Psoas muscle (tissue), 8 donors: ENCODE results near the gene SIN3A. TPM values are rescaled to one million over a fixed set of nuclear protein-coding genes. Genes with fewer than 3 reads are reported as not detected.
"Not testable (repeated sequence)": the region's sequence is repeated elsewhere in the genome, so short reads cannot be mapped to it uniquely, and the experiment has no call there.

Experiments
- ATAC-seq, 4 donors: fragments of 200-7000 bp; cut with Tn5 transposase; one replicate each; pipeline ENCODE4 v1.9.1; 2020; ENCODE audit warnings: moderate library complexity in 3 of 4, mild to moderate bottlenecking in 2 of 4
- DNase-seq, 2 donors: peaks; one replicate each; pipeline ENCODE4 v3.0.0-alpha.2; 2020
- H3K27ac ChIP-seq: fragments of 200-600 bp; one replicate; pipeline ENCODE4 v1.8.0; 2022
- H3K27me3 ChIP-seq, 3 donors: fragments of 200-600 bp in 1 of 3; one replicate each; pipeline versions ENCODE4 v1.6.1 to v1.8.0; 2013 to 2022; ENCODE audit warnings: low read length in 2 of 3, mild to moderate bottlenecking in 2 of 3, moderate library complexity in 1 of 3; ENCODE audit not compliant: insufficient read depth in 3 of 3
- H3K36me3 ChIP-seq, 2 donors: fragments of 200-600 bp in 1 of 2; one replicate each; pipeline versions ENCODE4 v1.6.1 to v1.8.0; 2013 to 2022; ENCODE audit warnings: low read depth in 1 of 2, mild to moderate bottlenecking in 1 of 2, moderate library complexity in 1 of 2; ENCODE audit not compliant: insufficient read depth in 1 of 2
- H3K4me1 ChIP-seq: fragments of 200-600 bp; one replicate; pipeline ENCODE4 v1.8.0; 2022
- H3K4me3 ChIP-seq: fragments of 200-600 bp; one replicate; pipeline ENCODE4 v1.8.0; 2022; ENCODE audit warnings: mild to moderate bottlenecking
- H3K9me3 ChIP-seq: fragments of 200-600 bp; one replicate; pipeline ENCODE4 v1.8.0; 2022
- WGBS, 3 donors: extraction: QIAGEN DNeasy Blood & Tissue Kit; methylation state at CpG; one replicate each; pipeline versions ENCODE4 v1.1.6 to v1.1.7; 2013; 5-methylcytosine and 5-hydroxymethylcytosine counted together
- intact Hi-C, 2 donors: fragments of 100-400 bp; cut with DNase I; formaldehyde crosslinking; loops; one replicate each; pipeline versions ENCODE4 v1.11.0 to v1.14.2; 2022
- polyA plus RNA-seq, 3 donors: library from polyadenylated mRNA; stranded (reverse); fragments of 200-250 nt; gene quantifications; one replicate each; pipeline ENCODE4 v1.2.3, GENCODE V29; 2013
- total RNA-seq, 4 donors: library from RNA; stranded (reverse); fragmentation: NEBNext Ultra II Directional in 2 of 4; extraction: Animal tissue kit (Norgen Biotek cat#: 25700) in 2 of 4; gene quantifications; one replicate each; pipeline versions ENCODE4 v1.2.1 to v1.2.4, GENCODE V29; 2021 to 2023
- TF ChIP-seq, protein P1 (sequence below): fragments of 200-600 bp; IDR thresholded peaks from one replicate; pipeline ENCODE4 v1.8.0; 2022; ENCODE audit warnings: antibody characterized with exemption
- donor health status: healthy with polysubstance abuse.
- donor health status: DM: no; HTN: no; CAD: no; lungs with moderate emphysema.
- donor health status: Bipolar disorder and iron deficiency.
- donor health status: healthy.
- donor health status: DM: yes; HTN: yes; CAD: no.
- donor health status: DM: no; HTN: no; CAD: no.
- donor health status: DM: no; HTN: no; CAD: no.
- donor health status: DM: yes; HTN: yes; CAD: no.

The SIN3A gene
- total and polyA plus RNA-seq, 7 donors = 7.2 to 35.5 (median 21.7) TPM

- intact Hi-C loops = no loop called here
- ATAC-seq = peak; percentile 9 to 33 (median 14)
- Histone ChIP-seq H3K4me1 (peaks cover 8% of the 10 kb centered on the region), H3K4me3 (peak overlapping the region; percentile 96), H3K36me3 (no peaks in the 10 kb centered on the region), H3K9me3 (no peaks in the 10 kb centered on the region), H3K27ac (no peak overlapping the region), H3K27me3 (no peaks in the 10 kb centered on the region)
- peak in 1 of 2 donors; percentile 58 for DNase-seq
- WGBS, 3 donors = 33 to 36% (median 33%) methylated on average over 45 to 46 of the region's 46 CpGs
- TF ChIP-seq, protein P1, sequence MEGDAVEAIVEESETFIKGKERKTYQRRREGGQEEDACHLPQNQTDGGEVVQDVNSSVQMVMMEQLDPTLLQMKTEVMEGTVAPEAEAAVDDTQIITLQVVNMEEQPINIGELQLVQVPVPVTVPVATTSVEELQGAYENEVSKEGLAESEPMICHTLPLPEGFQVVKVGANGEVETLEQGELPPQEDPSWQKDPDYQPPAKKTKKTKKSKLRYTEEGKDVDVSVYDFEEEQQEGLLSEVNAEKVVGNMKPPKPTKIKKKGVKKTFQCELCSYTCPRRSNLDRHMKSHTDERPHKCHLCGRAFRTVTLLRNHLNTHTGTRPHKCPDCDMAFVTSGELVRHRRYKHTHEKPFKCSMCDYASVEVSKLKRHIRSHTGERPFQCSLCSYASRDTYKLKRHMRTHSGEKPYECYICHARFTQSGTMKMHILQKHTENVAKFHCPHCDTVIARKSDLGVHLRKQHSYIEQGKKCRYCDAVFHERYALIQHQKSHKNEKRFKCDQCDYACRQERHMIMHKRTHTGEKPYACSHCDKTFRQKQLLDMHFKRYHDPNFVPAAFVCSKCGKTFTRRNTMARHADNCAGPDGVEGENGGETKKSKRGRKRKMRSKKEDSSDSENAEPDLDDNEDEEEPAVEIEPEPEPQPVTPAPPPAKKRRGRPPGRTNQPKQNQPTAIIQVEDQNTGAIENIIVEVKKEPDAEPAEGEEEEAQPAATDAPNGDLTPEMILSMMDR = no peak
These were observed 102.7 kb downstream of the SIN3A start for GRCh38 chr15:75348562-75349350.

DNA sequence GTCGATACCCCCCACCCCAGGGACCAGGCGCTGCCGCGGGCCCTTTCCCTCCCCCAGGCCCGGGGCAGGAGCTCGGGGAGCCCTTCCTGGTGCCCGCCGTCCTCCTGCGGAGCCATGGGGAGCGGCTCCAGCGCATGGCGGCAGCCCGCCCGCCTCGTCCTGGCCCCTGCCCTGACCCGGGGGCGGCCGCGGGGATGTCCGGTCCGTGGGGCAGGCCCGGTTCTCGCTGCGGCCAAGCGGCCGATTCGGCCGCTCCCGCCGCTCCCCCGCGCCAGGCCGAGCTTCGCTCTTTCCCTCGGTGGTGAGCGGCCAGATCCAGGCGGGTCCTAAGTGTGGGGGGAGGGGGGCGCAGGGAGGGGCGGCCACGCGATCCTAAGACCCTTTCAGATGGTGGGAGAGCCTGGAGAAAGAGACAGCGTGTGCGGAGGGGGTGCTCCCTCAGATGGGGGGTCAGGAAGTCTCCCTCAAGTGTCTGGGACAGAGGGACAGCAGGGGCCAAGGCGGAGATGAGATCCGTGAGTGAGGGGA is 103.4 kb downstream of the SIN3A start:
- Histone ChIP-seq H3K9me3 (no peaks in the 10 kb centered on the region), H3K4me3 (peak overlapping the region; percentile 96), H3K27ac (peak overlapping the region; percentile 74), H3K36me3 (no peaks in the 10 kb centered on the region), H3K27me3 (no peaks in the 10 kb centered on the region), H3K4me1 (peaks cover 8% of the 10 kb centered on the region)
- peak in 1 of 2 donors; percentile 64 for DNase-seq
- 0 to 1% (median 1%) methylated on average over 29 to 45 of the region's 45 CpGs for WGBS, 3 donors
- intact Hi-C loops = no loop called here
- ATAC-seq = peak; percentile 25 to 52 (median 42)
- TF ChIP-seq, protein P1 = no peak

DNA sequence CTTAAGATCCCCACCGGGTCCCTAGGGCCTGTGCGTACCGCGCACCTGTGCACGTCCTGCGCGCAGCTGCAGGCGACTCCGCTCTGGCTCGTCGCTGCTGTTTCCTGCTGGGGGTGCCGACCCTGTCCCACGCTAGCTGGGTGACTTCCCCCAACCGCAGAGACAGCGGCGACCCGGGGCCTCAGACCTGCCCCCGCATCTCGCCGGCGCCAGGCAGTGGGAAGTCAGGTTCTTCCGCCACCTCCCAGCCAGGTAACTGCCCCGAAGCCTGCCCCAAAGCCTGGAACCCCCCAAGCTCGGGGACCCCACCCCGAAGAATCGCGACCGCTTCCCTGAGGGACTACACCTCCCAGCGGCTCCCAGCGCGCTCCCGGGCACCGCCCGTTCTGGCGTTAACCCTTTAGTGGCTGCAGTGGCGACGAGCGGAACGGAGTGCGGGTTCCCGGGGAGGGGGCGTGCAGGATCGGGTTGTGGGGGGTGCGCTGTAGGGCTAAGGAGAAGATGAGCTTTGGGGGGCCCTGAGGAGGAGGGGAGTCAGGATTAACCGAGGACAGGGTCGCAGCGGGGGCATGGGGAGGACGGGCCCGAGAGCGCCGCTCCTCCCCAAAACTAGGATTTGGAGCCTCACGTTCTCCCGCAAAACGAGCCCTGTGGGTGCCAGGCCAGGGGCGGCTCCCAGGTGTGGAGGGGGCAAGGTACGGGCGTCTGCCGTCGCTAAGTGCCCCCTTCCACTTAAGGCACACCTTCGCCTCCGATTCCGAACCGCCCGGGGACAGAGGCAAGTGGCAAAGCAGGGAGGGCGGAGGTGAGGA is 104.1 kb downstream of the SIN3A start:
- peak; percentile 65 to 86 for DNase-seq
- no peaks in the 10 kb centered on the region for H3K36me3 ChIP-seq

GRCh38 chr15:75346796-75347221 is 104.7 kb downstream of the SIN3A start, which contains the start of gene NEIL1:
Gene NEIL1, plus strand, starts transcription at chr15:75347039. Its CDS starts 1,867 bp downstream, at chr15:75348906.
- ATAC-seq = peak in 2 of 4 donors; percentile 1 to 6
- peak within 1 kb of the TSS; percentile 96 for H3K4me3 ChIP-seq

More for the DNA sequence above, 104.1 kb downstream of the SIN3A start:
- Histone ChIP-seq H3K27me3 (no peaks in the 10 kb centered on the region), H3K9me3 (no peaks in the 10 kb centered on the region), H3K4me3 (peak overlapping the region; percentile 96), H3K4me1 (peaks cover 8% of the 10 kb centered on the region), H3K27ac (peak overlapping the region; percentile 74)
- peak; percentile 70 to 88 (median 76) for ATAC-seq
- intact Hi-C loops = no loop called here
- 1% methylated on average over 42 to 65 of the region's 65 CpGs for WGBS, 3 donors
- TF ChIP-seq, protein P1 = no peak

GRCh38 chr15:75343953-75344352 is 107.5 kb downstream of the SIN3A start:
- H3K27me3 ChIP-seq, H3K27ac ChIP-seq, intact Hi-C loops, H3K9me3 ChIP-seq, H3K4me1 ChIP-seq, ATAC-seq, H3K4me3 ChIP-seq: not testable (repeated sequence)
- H3K36me3 ChIP-seq = peaks cover 0 to 25% of the 10 kb centered on the region in 2 donors
- WGBS, 3 donors = 54 to 61% (median 55%) methylated on average over 8 of the region's 8 CpGs
- DNase-seq = peak in 1 of 2 donors; percentile 32

More at GRCh38 chr15:75346796-75347221, 104.7 kb downstream of the SIN3A start, which contains the start of gene NEIL1:
- WGBS, 3 donors = 24 to 31% (median 28%) methylated on average over 20 of the region's 20 CpGs
- peaks cover 0 to 1% of the 10 kb centered on the region in 2 donors for H3K36me3 ChIP-seq
- no peaks in the 10 kb centered on the region for H3K9me3 ChIP-seq
- DNase-seq = peak in 1 of 2 donors; percentile 48
- TF ChIP-seq, protein P1 = no peak
- H3K4me1 ChIP-seq = peaks cover 8% of the 10 kb centered on the region
- no peaks in the 10 kb centered on the region for H3K27me3 ChIP-seq
- H3K27ac ChIP-seq = peak within 1 kb of the TSS; percentile 74
- intact Hi-C loops = no loop called here
